IMR-90 (cell line): ENCODE measurements around the gene UBAP2L. TPM values are rescaled to one million over a fixed set of nuclear protein-coding genes. Genes with fewer than 3 reads are reported as not detected.
A peak's percentile ranks its signal among the peaks of the same experiment; 100 is the strongest.

Experiments
- ATAC-seq: fragments of 200-7000 bp; cut with Tn5 transposase; 2 replicates; pipeline ENCODE4 v1.9.1; 2020; ENCODE audit warnings: low read depth, mild to moderate bottlenecking, moderate library complexity
- BruUV-seq: library from RNA; stranded (reverse); fragments of 400-500 nt; replicated peaks from 2 replicates; lab custom pipeline; 2021; lab: Mats Ljungman, UMichigan
- CTCF ChIA-PET: fragments of 300-600 bp; formaldehyde crosslinking; extraction: SDS; loops from one replicate; lab custom pipeline; 2021; ENCODE audit warnings: antibody characterized with exemption; lab: Yijun Ruan, JAX
- POLR2A ChIA-PET: fragments of 300-600 bp; sonication (Branson Sonifier 250); formaldehyde crosslinking; loops from one replicate; lab custom pipeline; 2022; ENCODE audit warnings: antibody characterized with exemption; ENCODE audit not compliant: unreplicated experiment; lab: Charles Lee
- DNase-seq: peaks from one replicate; pipeline ENCODE4 v3.0.0; 2013
- H2AFZ ChIP-seq: replicated peaks from 2 replicates; pipeline ENCODE3; 2013; ENCODE audit warnings: low read length, mild to moderate bottlenecking; ENCODE audit not compliant: poor library complexity
- H2AK5ac ChIP-seq: 2 replicates; pipeline ENCODE4 v1.6.1; 2013; ENCODE audit warnings: low read depth, low read length, inconsistent platforms
- H2AK9ac ChIP-seq: replicated peaks from 2 replicates; pipeline ENCODE3; 2013; ENCODE audit warnings: mild to moderate bottlenecking, low read depth, low read length, moderate library complexity; ENCODE audit not compliant: poor library complexity
- H2BK120ac ChIP-seq: 2 replicates; pipeline ENCODE4 v1.6.1; 2013; ENCODE audit warnings: low read depth, low read length, inconsistent platforms
- H2BK15ac ChIP-seq: 3 replicates; pipeline ENCODE4 v1.6.1; 2013; ENCODE audit warnings: low read depth, low read length, inconsistent platforms
- H2BK20ac ChIP-seq: 2 replicates; pipeline ENCODE4 v1.6.1; 2013; ENCODE audit warnings: low read depth, mild to moderate bottlenecking, inconsistent platforms, low read length, moderate library complexity
- H2BK5ac ChIP-seq: 2 replicates; pipeline ENCODE4 v1.6.1; 2013; ENCODE audit warnings: mild to moderate bottlenecking, low read depth, low read length, inconsistent platforms; ENCODE audit not compliant: poor library complexity, severe bottlenecking
- H3K14ac ChIP-seq: replicated peaks from 2 replicates; pipeline ENCODE4 v1.6.1; 2013; ENCODE audit warnings: low read depth, low read length, inconsistent platforms
- H3K18ac ChIP-seq: 2 replicates; pipeline ENCODE4 v1.6.1; 2013; ENCODE audit warnings: low read depth, low read length, control low read depth
- H3K23ac ChIP-seq: 2 replicates; pipeline ENCODE4 v1.6.1; 2013; ENCODE audit warnings: low read depth, low read length, inconsistent platforms
- H3K27ac ChIP-seq: 2 replicates; pipeline ENCODE4 v1.5.1; 2013; ENCODE audit warnings: mild to moderate bottlenecking, control low read depth, low read length; ENCODE audit not compliant: insufficient read depth
- H3K27me3 ChIP-seq: 2 replicates; pipeline ENCODE4 v1.6.1; 2013; ENCODE audit warnings: low read length; ENCODE audit not compliant: control insufficient read depth, insufficient read depth
- H3K36me3 ChIP-seq: 2 replicates; pipeline ENCODE4 v1.6.1; 2013; ENCODE audit warnings: low read length, mixed read lengths; ENCODE audit not compliant: control insufficient read depth, insufficient read depth
- H3K4ac ChIP-seq: 2 replicates; pipeline ENCODE4 v1.6.1; 2013; ENCODE audit warnings: low read depth, low read length, inconsistent platforms
- H3K4me1 ChIP-seq: 2 replicates; pipeline ENCODE4 v1.6.1; 2013; ENCODE audit warnings: low read length, mixed read lengths; ENCODE audit not compliant: control insufficient read depth, insufficient read depth
- H3K4me2 ChIP-seq: 2 replicates; pipeline ENCODE4 v1.6.1; 2013; ENCODE audit warnings: low read depth, mild to moderate bottlenecking, control low read depth, low read length, moderate library complexity
- H3K4me3 ChIP-seq: 2 replicates; pipeline ENCODE4 v1.5.1; 2013; ENCODE audit warnings: low read depth, mild to moderate bottlenecking, control low read depth, low read length, moderate library complexity; ENCODE audit not compliant: insufficient read depth
- H3K56ac ChIP-seq: 2 replicates; pipeline ENCODE4 v1.6.1; 2013; ENCODE audit warnings: low read length, inconsistent platforms; ENCODE audit not compliant: insufficient read depth; ENCODE audit errors: extremely low read depth
- H3K79me1 ChIP-seq, 2 experiments: 2 replicates each; pipeline ENCODE4 v1.6.1; 2013; ENCODE audit warnings: low read length in 2 of 2, inconsistent platforms in 1 of 2, low read depth in 1 of 2
- H3K9ac ChIP-seq: 2 replicates; pipeline ENCODE4 v1.6.1; 2013; ENCODE audit warnings: low read depth, low read length, control low read depth
- H3K9me1 ChIP-seq: 2 replicates; pipeline ENCODE4 v1.6.1; 2013; ENCODE audit warnings: low read length, inconsistent platforms; ENCODE audit not compliant: insufficient read depth
- H3K9me3 ChIP-seq: 2 replicates; pipeline ENCODE4 v1.6.1; 2013; ENCODE audit warnings: low read length; ENCODE audit not compliant: control insufficient read depth, insufficient read depth
- H4K20me1 ChIP-seq: 2 replicates; pipeline ENCODE4 v1.6.1; 2013; ENCODE audit warnings: low read length, inconsistent platforms; ENCODE audit not compliant: insufficient read depth
- H4K5ac ChIP-seq: 2 replicates; pipeline ENCODE4 v1.6.1; 2013; ENCODE audit warnings: mild to moderate bottlenecking, low read depth, low read length, control low read depth
- H4K8ac ChIP-seq, 2 experiments: 2 replicates each; pipeline ENCODE4 v1.6.1; 2013; ENCODE audit warnings: low read depth in 2 of 2, low read length in 2 of 2, control low read depth in 1 of 2, inconsistent platforms in 1 of 2
- H4K91ac ChIP-seq: 2 replicates; pipeline ENCODE4 v1.6.1; 2013; ENCODE audit warnings: low read depth, low read length, inconsistent platforms; ENCODE audit not compliant: insufficient read depth
- FOS ChIP-seq: fragments of 150-350 bp; IDR thresholded peaks from 2 replicates; pipeline ENCODE4 v1.6.1; 2016; ENCODE audit warnings: low read depth, low read length
- NFE2L2 ChIP-seq: fragments of 150-350 bp; IDR thresholded peaks from 2 replicates; pipeline ENCODE4 v1.6.1; 2016; ENCODE audit warnings: low read depth, mild to moderate bottlenecking, low read length
- RAD21 ChIP-seq: IDR thresholded peaks from 2 replicates; pipeline ENCODE4 v1.6.1; 2012; ENCODE audit warnings: low read length, improper control_type of control experiment
- SMC3 ChIP-seq: fragments of 150-350 bp; IDR thresholded peaks from 2 replicates; pipeline ENCODE4 v1.6.1; 2016; ENCODE audit warnings: low read depth, mild to moderate bottlenecking, antibody characterized with exemption, low read length, moderate library complexity
- WGBS, 2 experiments: methylation state at CpG; one replicate each; pipeline versions ENCODE4 v1.1.5 to v1.1.7; 2013; ENCODE audit warnings: missing lambda C conversion rate in 2 of 2; ENCODE audit not compliant: insufficient read length in 1 of 2; ENCODE audit errors: extremely low coverage in 2 of 2; 5-methylcytosine and 5-hydroxymethylcytosine counted together
- dilution Hi-C: fragments of 300-500 bp; cut with HindIII; formaldehyde crosslinking; loops from one replicate; pipeline ENCODE4 v1.14.3; 2018; ENCODE audit warnings: low sequenced_read_pairs; ENCODE audit not compliant: unreplicated experiment
- in situ Hi-C: fragments of 300-500 bp; cut with MboI; formaldehyde crosslinking; loops from 3 replicates; pipeline ENCODE4 v1.14.3; 2019; ENCODE audit warnings: low sequenced_read_pairs, inconsistent platforms, mixed read lengths
- intact Hi-C: fragments of 100-400 bp; cut with micrococcal nuclease; formaldehyde crosslinking; loops from 2 replicates; pipeline ENCODE4 v1.10.0; 2022
- polyA plus RNA-seq, 3 experiments: library from polyadenylated mRNA; depleted of rRNA; stranded (reverse); fragments of >200 nt; gene quantifications; 2 replicates each; pipeline ENCODE4 v1.2.3, GENCODE V29; 2012; ENCODE audit warnings: low replicate concordance in 1 of 3
- total RNA-seq: library from RNA; depleted of rRNA; stranded (reverse); fragments of >200 nt; gene quantifications from 2 replicates; pipeline ENCODE4 v1.2.3, GENCODE V29; 2012
- TF ChIP-seq, protein P1 (sequence below): fragments of 150-350 bp; IDR thresholded peaks from 2 replicates; pipeline ENCODE4 v1.6.1; 2016; ENCODE audit warnings: low read depth, mild to moderate bottlenecking, low read length, moderate library complexity, borderline replicate concordance

Gene UBAP2L
- total and polyA plus RNA-seq, 2 of the 4 experiments (the other 2 are of a cell fraction), result 57.5 to 149 TPM

GRCh38 chr1:154222518-154222917 lies 1.8 kb downstream of the UBAP2L start:
- no CpG with 5 or more reads among the region's 1 CpG for WGBS, 2 experiments
- in situ Hi-C loops, result no loop called here

More at GRCh38 chr1:154222518-154222917, 1.8 kb downstream of the UBAP2L start:
- H3K36me3 ChIP-seq, result peaks cover 30% of the 10 kb centered on the region
- no TSS peak for BruUV-seq
- no peak overlapping the region for H2AFZ ChIP-seq
- H4K5ac ChIP-seq, result no peak overlapping the region
- peak overlapping the region; percentile 94 for H3K4me3 ChIP-seq
- no peak overlapping the region for H2AK9ac ChIP-seq
- peaks cover 54% of the 10 kb centered on the region for H4K20me1 ChIP-seq
- peaks cover 19 to 56% of the 10 kb centered on the region in 2 experiments for H3K79me1 ChIP-seq
- H3K9me1 ChIP-seq, result 0 out of 2 replicates have a peak, but pooled peaks cover 2% of the 10 kb centered on the region
- H3K27ac ChIP-seq, result no peak overlapping the region
- peak overlapping the region; percentile 98; the same call in 1 of the 2 replicates for H3K4me2 ChIP-seq
- no peak overlapping the region for H3K56ac ChIP-seq
- H2BK20ac ChIP-seq, result no peak overlapping the region
- no peaks in the 10 kb centered on the region for H3K27me3 ChIP-seq
- H3K18ac ChIP-seq, result no peak overlapping the region
- ATAC-seq (no peak), DNase-seq (no peak)
- no peak overlapping the region for H3K4ac ChIP-seq
- no peak overlapping the region for H4K91ac ChIP-seq
- no peaks in the 10 kb centered on the region; the same call in 1 of the 2 replicates for H3K4me1 ChIP-seq
- intact Hi-C loops (loop anchor here (5.0 kb wide), 1 partner anchor 35 kb away; no protein-coding TSS in a partner anchor), dilution Hi-C loops (no loop called here)
- no peak overlapping the region; the same call in 1 of the 2 replicates for H3K9ac ChIP-seq
- H3K23ac ChIP-seq, result peak overlapping the region; percentile 55; the same call in 1 of the 2 replicates
- peak overlapping the region; percentile 79 for H3K14ac ChIP-seq
- H2AK5ac ChIP-seq, result no peak overlapping the region
- CTCF ChIA-PET, result interaction anchor here (1.2 kb wide), 1 partner anchor 23 kb away, joined by 3 read pairs; no protein-coding TSS in a partner anchor
- no peaks in the 10 kb centered on the region for H3K9me3 ChIP-seq
- H4K8ac ChIP-seq, result no peak overlapping the region
- no peak overlapping the region for H2BK5ac ChIP-seq
- POLR2A ChIA-PET, result no interaction called here
- no peak overlapping the region for H2BK15ac ChIP-seq
- no peak overlapping the region for H2BK120ac ChIP-seq
- TF ChIP-seq SMC3 (no peak), NFE2L2 (no peak), RAD21 (no peak), FOS (no peak)
- TF ChIP-seq, protein P1, sequence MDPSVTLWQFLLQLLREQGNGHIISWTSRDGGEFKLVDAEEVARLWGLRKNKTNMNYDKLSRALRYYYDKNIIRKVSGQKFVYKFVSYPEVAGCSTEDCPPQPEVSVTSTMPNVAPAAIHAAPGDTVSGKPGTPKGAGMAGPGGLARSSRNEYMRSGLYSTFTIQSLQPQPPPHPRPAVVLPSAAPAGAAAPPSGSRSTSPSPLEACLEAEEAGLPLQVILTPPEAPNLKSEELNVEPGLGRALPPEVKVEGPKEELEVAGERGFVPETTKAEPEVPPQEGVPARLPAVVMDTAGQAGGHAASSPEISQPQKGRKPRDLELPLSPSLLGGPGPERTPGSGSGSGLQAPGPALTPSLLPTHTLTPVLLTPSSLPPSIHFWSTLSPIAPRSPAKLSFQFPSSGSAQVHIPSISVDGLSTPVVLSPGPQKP, result no peak
